ENCODE measurements around the gene ZFAND5. TPM values are rescaled to one million over a fixed set of nuclear protein-coding genes. Genes with fewer than 3 reads are reported as not detected.

Gene ZFAND5
- total RNA-seq, 2 experiments from 2014 or later: 368 TPM

DNA sequence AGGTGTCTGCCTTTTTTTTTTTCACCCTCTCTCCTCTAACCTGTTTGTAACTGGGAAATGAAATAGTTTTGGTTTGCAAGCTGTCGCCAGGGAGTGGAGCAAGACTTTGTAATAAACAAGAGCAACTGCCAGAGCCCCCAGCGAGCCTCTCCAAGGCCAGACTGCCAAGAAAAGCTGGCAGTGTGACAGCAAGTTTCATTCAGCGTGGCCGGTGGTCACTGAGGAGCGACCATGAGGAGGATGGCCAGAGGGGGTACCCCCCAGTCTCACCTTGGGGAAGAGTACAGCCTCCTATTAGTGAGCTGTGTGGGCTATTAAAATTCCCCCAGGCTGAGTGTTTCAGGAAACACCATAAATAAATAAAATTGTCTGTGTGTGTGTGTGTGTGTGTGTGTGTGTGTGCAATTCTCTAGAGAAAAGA, 49.9 kb downstream of the ZFAND5 start:
- H3K4me1 ChIP-seq (ENCODE audit: insufficient read depth, low read length): no peaks in the 10 kb centered on the region

GRCh38 chr9:72313507-72313906, 51.5 kb downstream of the ZFAND5 start:
- Histone ChIP-seq H3K9me3 (ENCODE audit: control insufficient read depth in 1 of 2, insufficient read depth in 1 of 2, low read length in 2 of 2) (no peaks in the 10 kb centered on the region), H3K4me1 (ENCODE audit: insufficient read depth, low read length) (no peaks in the 10 kb centered on the region), H3K36me3 (ENCODE audit: insufficient read depth, low read length) (no peaks in the 10 kb centered on the region), H3K4me3 (ENCODE audit: low read length) (no peak overlapping the region), H3K27me3 (ENCODE audit: control insufficient read depth in 1 of 2, insufficient read depth in 2 of 2, low read length in 2 of 2) (no peaks in the 10 kb centered on the region), H3K27ac (ENCODE audit: low read depth in 1 of 2, low read length in 2 of 2) (no peak overlapping the region)
- ATAC-seq (ENCODE audit: poor library complexity) (no peak), DNase-seq (no peak)
- Mint-ChIP-seq H3K27ac (no peak overlapping the region), H3K9me3 (no peaks in the 10 kb centered on the region), H3K36me3 (ENCODE audit: low read depth) (no peaks in the 10 kb centered on the region), H3K27me3 (no peaks in the 10 kb centered on the region), H3K4me3 (no peak overlapping the region), H3K4me1 (ENCODE audit: low read depth) (no peaks in the 10 kb centered on the region)
- CTCF ChIA-PET: no interaction called here
- no peak for TF ChIP-seq CTCF (IDR thresholded peaks at IDR 0.05)
- POLR2A ChIA-PET: no interaction called here
- intact Hi-C loops (cut with DNase I, micrococcal nuclease): no loop called here

More for the DNA sequence above, 49.9 kb downstream of the ZFAND5 start:
- ChIA-PET CTCF (no interaction called here), POLR2A (interaction anchor here (0.7 kb wide), 1 partner anchor 49 kb away, joined by 3 read pairs; no protein-coding TSS in a partner anchor)
- H3K27ac Mint-ChIP-seq: no peak overlapping the region
- TF ChIP-seq CTCF (IDR thresholded peaks at IDR 0.05): no peak
- intact Hi-C loops (cut with DNase I, micrococcal nuclease): no loop called here
- no peaks in the 10 kb centered on the region for H3K36me3 Mint-ChIP-seq (ENCODE audit: low read depth)
- no peak overlapping the region for H3K27ac ChIP-seq (ENCODE audit: low read depth in 1 of 2, low read length in 2 of 2)
- no peaks in the 10 kb centered on the region for H3K27me3 Mint-ChIP-seq
- no peak for ATAC-seq (ENCODE audit: poor library complexity)
- no peaks in the 10 kb centered on the region for H3K36me3 ChIP-seq (ENCODE audit: insufficient read depth, low read length)
- H3K9me3 Mint-ChIP-seq: no peaks in the 10 kb centered on the region
- no peaks in the 10 kb centered on the region for H3K4me1 Mint-ChIP-seq (ENCODE audit: low read depth)
- no peaks in the 10 kb centered on the region for H3K9me3 ChIP-seq (ENCODE audit: control insufficient read depth in 1 of 2, insufficient read depth in 1 of 2, low read length in 2 of 2)
- no peaks in the 10 kb centered on the region for H3K27me3 ChIP-seq (ENCODE audit: control insufficient read depth in 1 of 2, insufficient read depth in 2 of 2, low read length in 2 of 2)
- DNase-seq: no peak
- H3K4me3 Mint-ChIP-seq: no peak overlapping the region
- H3K4me3 ChIP-seq (ENCODE audit: low read length): no peak overlapping the region

- no peak overlapping the region for H3K27ac Mint-ChIP-seq
- H3K36me3 ChIP-seq (ENCODE audit: insufficient read depth, low read length): no peaks in the 10 kb centered on the region
- no peaks in the 10 kb centered on the region for H3K27me3 ChIP-seq (ENCODE audit: control insufficient read depth in 1 of 2, insufficient read depth in 2 of 2, low read length in 2 of 2)
- no peaks in the 10 kb centered on the region for H3K27me3 Mint-ChIP-seq
- H3K4me1 ChIP-seq (ENCODE audit: insufficient read depth, low read length): no peaks in the 10 kb centered on the region
- H3K4me1 Mint-ChIP-seq (ENCODE audit: low read depth): no peaks in the 10 kb centered on the region
- H3K4me3 Mint-ChIP-seq: no peak overlapping the region
- H3K27ac ChIP-seq (ENCODE audit: low read depth in 1 of 2, low read length in 2 of 2): no peak overlapping the region
- ATAC-seq (ENCODE audit: poor library complexity) (no peak), DNase-seq (no peak)
- ChIA-PET POLR2A (no interaction called here), CTCF (no interaction called here)
- H3K4me3 ChIP-seq (ENCODE audit: low read length): no peak overlapping the region
- no peak for TF ChIP-seq CTCF (IDR thresholded peaks at IDR 0.05)
- no peaks in the 10 kb centered on the region for H3K36me3 Mint-ChIP-seq (ENCODE audit: low read depth)
- H3K9me3 Mint-ChIP-seq: no peaks in the 10 kb centered on the region
- intact Hi-C loops (cut with DNase I, micrococcal nuclease): no loop called here
- H3K9me3 ChIP-seq (ENCODE audit: control insufficient read depth in 1 of 2, insufficient read depth in 1 of 2, low read length in 2 of 2): no peaks in the 10 kb centered on the region
These were observed 52.5 kb downstream of the ZFAND5 start for GRCh38 chr9:72312386-72312987.

All from CD4-positive, alpha-beta T cell (primary cell).